Keratinocyte (primary cell): ENCODE results near the gene C4orf50. TPM values are rescaled to one million over a fixed set of nuclear protein-coding genes. Genes with fewer than 3 reads are reported as not detected.

ENCODE experiments used
- DNase-seq: peaks from one replicate; pipeline ENCODE4 v3.0.0-alpha.2; 2011; ENCODE audit warnings: low read depth, missing footprints, low spot score
- FAIRE-seq: peaks from 2 replicates; lab custom pipeline; 2011; peaks lifted over from hg19 to GRCh38; lab: Jason Lieb, UNC
- H2AFZ ChIP-seq: 2 replicates; pipeline ENCODE4 v1.6.0; 2012; ENCODE audit warnings: low read length, control low read depth, inconsistent platforms; ENCODE audit not compliant: control insufficient read depth
- H3K27ac ChIP-seq: 2 replicates; pipeline ENCODE4 v1.5.1; 2011; ENCODE audit warnings: low read length; ENCODE audit not compliant: control insufficient read depth, insufficient read depth
- H3K27me3 ChIP-seq: 3 replicates; pipeline ENCODE4 v1.6.0; 2011; ENCODE audit warnings: low read length; ENCODE audit not compliant: control insufficient read depth, insufficient read depth; ENCODE audit errors: extremely low read depth
- H3K36me3 ChIP-seq, 2 experiments: 2 replicates in 1 of 2; 3 replicates in 1 of 2; pipeline ENCODE4 v1.5.1; 2011; ENCODE audit warnings: low read length in 2 of 2, mild to moderate bottlenecking in 1 of 2; ENCODE audit not compliant: control insufficient read depth in 2 of 2, insufficient read depth in 2 of 2; ENCODE audit errors: extremely low read depth in 1 of 2
- H3K4me1 ChIP-seq: 3 replicates; pipeline ENCODE4 v1.5.1; 2011; ENCODE audit warnings: low read length; ENCODE audit not compliant: control insufficient read depth, insufficient read depth; ENCODE audit errors: extremely low read depth
- H3K4me2 ChIP-seq: 3 replicates; pipeline ENCODE4 v1.6.0; 2011; ENCODE audit warnings: low read depth, low read length; ENCODE audit not compliant: control insufficient read depth, insufficient read depth; ENCODE audit errors: extremely low read depth
- H3K4me3 ChIP-seq, 3 experiments: fragments of 200-600 bp in 1 of 3; sonication (generic) in 1 of 3; 2 replicates in 2 of 3; 3 replicates in 1 of 3; pipeline ENCODE4 v1.5.1; 2011 to 2016; ENCODE audit warnings: low read length in 3 of 3, mild to moderate bottlenecking in 3 of 3, control low read depth in 2 of 3, inconsistent platforms in 1 of 3, low read depth in 1 of 3, mixed read lengths in 1 of 3, mixed run types in 1 of 3, moderate library complexity in 1 of 3; ENCODE audit not compliant: control insufficient read depth in 2 of 3, insufficient read depth in 2 of 3; ENCODE audit errors: extremely low read depth in 1 of 3
- H3K79me2 ChIP-seq: 2 replicates; pipeline ENCODE4 v1.6.0; 2012; ENCODE audit warnings: low read length; ENCODE audit not compliant: control insufficient read depth, insufficient read depth
- H3K9ac ChIP-seq: 3 replicates; pipeline ENCODE4 v1.6.0; 2011; ENCODE audit warnings: low read length; ENCODE audit not compliant: control insufficient read depth, insufficient read depth; ENCODE audit errors: extremely low read depth
- H3K9me1 ChIP-seq: 3 replicates; pipeline ENCODE4 v1.6.0; 2011; ENCODE audit warnings: low read length; ENCODE audit not compliant: control insufficient read depth, insufficient read depth; ENCODE audit errors: extremely low read depth
- H3K9me3 ChIP-seq: 2 replicates; pipeline ENCODE4 v1.5.1; 2012; ENCODE audit warnings: low read depth, low read length; ENCODE audit not compliant: control insufficient read depth
- H4K20me1 ChIP-seq: 3 replicates; pipeline ENCODE4 v1.6.0; 2011; ENCODE audit warnings: low read length; ENCODE audit not compliant: control insufficient read depth, insufficient read depth; ENCODE audit errors: extremely low read depth
- EZH2 ChIP-seq: IDR thresholded peaks from one replicate; pipeline ENCODE4 v1.6.1; 2012; ENCODE audit warnings: inconsistent platforms, mild to moderate bottlenecking, low read length, moderate library complexity
- dilution Hi-C: fragments of 300-500 bp; cut with MboI; formaldehyde crosslinking; loops from one replicate; pipeline ENCODE4 v1.7.0; 2020; ENCODE audit warnings: low sequenced_read_pairs; ENCODE audit not compliant: extremely low pct_ligation_motif_present
- polyA plus RNA-seq, 5 experiments: library from polyadenylated mRNA; depleted of rRNA in 3 of 5; stranded (reverse) in 3 of 5; stranded (forward) in 1 of 5; unstranded in 1 of 5; fragments of >200 nt; gene quantifications; 1 replicate in 1 of 5; 2 replicates in 3 of 5; 3 replicates in 1 of 5; pipeline versions ENCODE4 v1.2.1 to v1.2.3, GENCODE V29; 2011 to 2012; ENCODE audit warnings: missing spikeins in 2 of 5, low read depth in 1 of 5, low replicate concordance in 1 of 5
- TF ChIP-seq, protein P1 (sequence below), 3 experiments: IDR thresholded peaks in 1 of 3; conservative IDR thresholded peaks in 1 of 3; optimal IDR thresholded peaks in 1 of 3; 2 replicates in 2 of 3; 3 replicates in 1 of 3; pipeline versions ENCODE3 to v1.5.1; 2011; ENCODE audit warnings: low read length in 3 of 3, mild to moderate bottlenecking in 3 of 3, moderate library complexity in 2 of 3, control low read depth in 1 of 3, inconsistent platforms in 1 of 3; ENCODE audit not compliant: insufficient read depth in 2 of 3; ENCODE audit errors: extremely low read depth in 1 of 3

The C4orf50 gene
- polyA plus RNA-seq, 1 donor (not counting 4 experiments of a cell fraction or from before 2014, with no cell fraction given), result not detected

DNA sequence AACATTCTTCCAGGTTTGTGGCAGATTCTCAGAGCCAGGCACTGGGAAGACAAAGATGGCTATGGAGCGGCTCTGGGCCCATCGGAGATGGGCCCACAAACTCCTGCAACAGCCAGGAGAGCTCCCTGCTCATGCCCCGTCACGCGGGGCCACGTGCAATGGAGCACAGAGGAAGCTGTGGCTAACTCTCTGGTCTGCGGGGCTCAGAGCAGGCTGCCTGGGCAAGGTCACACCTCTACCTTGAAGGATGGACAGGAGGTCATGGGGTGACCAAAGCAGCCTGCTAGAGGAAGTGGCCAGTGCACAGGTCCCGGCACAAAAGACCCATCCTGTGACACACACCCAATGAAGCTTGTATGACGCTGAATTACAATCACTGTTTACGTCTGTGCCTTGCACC lies 45.2 kb downstream of the C4orf50 start:
- Histone ChIP-seq H2AFZ (no peak overlapping the region), H3K4me2 (no peak overlapping the region), H3K9me3 (no peaks in the 10 kb centered on the region), H3K4me3 (no peak overlapping the region), H3K9me1 (no peaks in the 10 kb centered on the region), H3K27me3 (no peaks in the 10 kb centered on the region), H3K27ac (no peak overlapping the region), H3K36me3 (no peaks in the 10 kb centered on the region), H3K9ac (no peak overlapping the region), H3K4me1 (no peaks in the 10 kb centered on the region), H3K79me2 (no peaks in the 10 kb centered on the region), H4K20me1 (no peaks in the 10 kb centered on the region)
- FAIRE-seq (no peak), DNase-seq (no peak)
- no peak for TF ChIP-seq EZH2
- TF ChIP-seq, protein P1, sequence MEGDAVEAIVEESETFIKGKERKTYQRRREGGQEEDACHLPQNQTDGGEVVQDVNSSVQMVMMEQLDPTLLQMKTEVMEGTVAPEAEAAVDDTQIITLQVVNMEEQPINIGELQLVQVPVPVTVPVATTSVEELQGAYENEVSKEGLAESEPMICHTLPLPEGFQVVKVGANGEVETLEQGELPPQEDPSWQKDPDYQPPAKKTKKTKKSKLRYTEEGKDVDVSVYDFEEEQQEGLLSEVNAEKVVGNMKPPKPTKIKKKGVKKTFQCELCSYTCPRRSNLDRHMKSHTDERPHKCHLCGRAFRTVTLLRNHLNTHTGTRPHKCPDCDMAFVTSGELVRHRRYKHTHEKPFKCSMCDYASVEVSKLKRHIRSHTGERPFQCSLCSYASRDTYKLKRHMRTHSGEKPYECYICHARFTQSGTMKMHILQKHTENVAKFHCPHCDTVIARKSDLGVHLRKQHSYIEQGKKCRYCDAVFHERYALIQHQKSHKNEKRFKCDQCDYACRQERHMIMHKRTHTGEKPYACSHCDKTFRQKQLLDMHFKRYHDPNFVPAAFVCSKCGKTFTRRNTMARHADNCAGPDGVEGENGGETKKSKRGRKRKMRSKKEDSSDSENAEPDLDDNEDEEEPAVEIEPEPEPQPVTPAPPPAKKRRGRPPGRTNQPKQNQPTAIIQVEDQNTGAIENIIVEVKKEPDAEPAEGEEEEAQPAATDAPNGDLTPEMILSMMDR (optimal IDR thresholded peaks at IDR 0.05 in 1 of 3, IDR thresholded peaks at IDR 0.05 in 1 of 3, conservative IDR thresholded peaks at IDR 0.05 in 1 of 3; ENCODE audit: extremely low read depth in 1 of 3, insufficient read depth in 2 of 3, low read length in 3 of 3), result no peak
- dilution Hi-C loops, result no loop called here

DNA sequence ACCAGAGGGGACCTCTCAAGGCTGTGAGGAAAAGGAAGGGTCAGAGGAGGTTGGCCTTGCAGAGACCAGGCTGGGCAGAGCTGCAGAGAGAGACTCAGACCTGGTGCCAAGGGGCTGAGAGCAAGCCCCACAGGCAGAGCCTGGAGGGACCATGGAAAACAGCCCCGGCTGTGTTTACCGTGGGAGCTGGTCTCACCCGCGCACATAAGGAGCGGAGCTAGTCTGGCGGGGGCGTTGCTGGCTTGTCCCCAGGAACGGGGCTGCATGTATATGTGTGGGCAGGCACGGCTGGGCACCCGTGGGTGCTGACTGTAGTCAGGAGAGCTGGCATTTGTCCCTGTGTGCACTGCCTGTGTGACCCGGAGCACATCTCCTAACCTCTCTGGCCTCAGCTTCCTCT lies 45.7 kb downstream of the C4orf50 start:
- DNase-seq, result no peak
- dilution Hi-C loops, result no loop called here

More for the DNA sequence above, 45.7 kb downstream of the C4orf50 start:
- Histone ChIP-seq H3K27me3 (no peaks in the 10 kb centered on the region), H3K79me2 (no peaks in the 10 kb centered on the region), H3K4me2 (no peak overlapping the region), H3K36me3 (no peaks in the 10 kb centered on the region), H3K9ac (no peak overlapping the region), H3K9me3 (no peaks in the 10 kb centered on the region), H3K9me1 (no peaks in the 10 kb centered on the region), H3K4me1 (no peaks in the 10 kb centered on the region), H2AFZ (no peak overlapping the region), H4K20me1 (no peaks in the 10 kb centered on the region), H3K4me3 (no peak overlapping the region), H3K27ac (no peak overlapping the region)
- FAIRE-seq, result no peak
- TF ChIP-seq EZH2, result no peak
- TF ChIP-seq, protein P1 (optimal IDR thresholded peaks at IDR 0.05 in 1 of 3, IDR thresholded peaks at IDR 0.05 in 1 of 3, conservative IDR thresholded peaks at IDR 0.05 in 1 of 3; ENCODE audit: extremely low read depth in 1 of 3, insufficient read depth in 2 of 3, low read length in 3 of 3), result no peak
